Measurements from ENCODE around the gene SLC12A2. TPM values are rescaled to one million over a fixed set of nuclear protein-coding genes. Genes with fewer than 3 reads are reported as not detected.

SLC12A2 gene
- total RNA-seq, 1 donor from 2014 or later = 24.6 TPM

DNA sequence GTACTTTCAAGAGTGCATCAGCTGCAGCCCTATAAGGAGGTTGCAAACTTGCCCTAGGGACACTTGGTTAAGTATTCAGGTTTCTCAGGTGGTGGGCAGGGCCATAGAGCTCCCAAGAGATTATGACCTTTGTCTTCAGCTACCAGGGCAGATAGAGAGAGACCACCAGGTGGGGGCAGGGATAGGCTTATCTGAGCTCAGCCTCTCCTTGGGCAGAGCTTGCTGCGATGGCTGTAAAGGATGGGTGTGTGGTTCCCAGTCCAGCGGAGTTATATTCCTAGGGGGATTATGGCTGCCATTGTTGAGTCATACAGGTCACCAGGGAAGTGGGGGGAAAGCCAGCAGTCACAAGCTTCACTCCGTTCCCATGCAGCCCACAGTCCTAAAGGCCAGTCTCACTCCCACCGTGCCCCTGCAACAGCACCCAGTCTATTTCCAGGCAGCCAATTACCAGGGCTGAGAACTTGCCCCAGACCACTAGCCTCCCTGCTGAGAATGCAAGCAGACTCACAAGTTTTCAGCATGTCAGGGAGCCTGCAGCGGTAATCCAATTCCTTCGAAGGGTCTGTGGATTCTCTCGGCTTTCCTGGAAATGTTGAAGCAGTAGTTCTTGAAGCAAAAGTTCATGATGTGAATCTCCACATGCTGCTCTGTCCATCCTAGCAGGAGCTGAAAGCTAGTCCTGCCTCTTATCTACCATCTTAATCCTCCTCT lies 151.5 kb downstream of the SLC12A2 start:
- Histone ChIP-seq H3K27me3 (no peaks in the 10 kb centered on the region), H3K4me3 (no peak overlapping the region), H3K4me2 (no peak overlapping the region), H3K9me3 (ENCODE audit: low read depth) (no peaks in the 10 kb centered on the region), H3K9ac (no peak overlapping the region), H3F3A (ENCODE audit: low read depth) (no peaks in the 10 kb centered on the region), H3K4me1 (no peaks in the 10 kb centered on the region), H3K79me2 (ENCODE audit: low read depth) (no peaks in the 10 kb centered on the region), H4K20me1 (ENCODE audit: low read depth) (no peaks in the 10 kb centered on the region), H2AFZ (replicated peaks) (no peak overlapping the region), H3K36me3 (no peaks in the 10 kb centered on the region), H3K27ac (no peak overlapping the region)
- no peak for TF ChIP-seq EZH2 (IDR thresholded peaks at IDR 0.05)
- TF ChIP-seq, protein P1, sequence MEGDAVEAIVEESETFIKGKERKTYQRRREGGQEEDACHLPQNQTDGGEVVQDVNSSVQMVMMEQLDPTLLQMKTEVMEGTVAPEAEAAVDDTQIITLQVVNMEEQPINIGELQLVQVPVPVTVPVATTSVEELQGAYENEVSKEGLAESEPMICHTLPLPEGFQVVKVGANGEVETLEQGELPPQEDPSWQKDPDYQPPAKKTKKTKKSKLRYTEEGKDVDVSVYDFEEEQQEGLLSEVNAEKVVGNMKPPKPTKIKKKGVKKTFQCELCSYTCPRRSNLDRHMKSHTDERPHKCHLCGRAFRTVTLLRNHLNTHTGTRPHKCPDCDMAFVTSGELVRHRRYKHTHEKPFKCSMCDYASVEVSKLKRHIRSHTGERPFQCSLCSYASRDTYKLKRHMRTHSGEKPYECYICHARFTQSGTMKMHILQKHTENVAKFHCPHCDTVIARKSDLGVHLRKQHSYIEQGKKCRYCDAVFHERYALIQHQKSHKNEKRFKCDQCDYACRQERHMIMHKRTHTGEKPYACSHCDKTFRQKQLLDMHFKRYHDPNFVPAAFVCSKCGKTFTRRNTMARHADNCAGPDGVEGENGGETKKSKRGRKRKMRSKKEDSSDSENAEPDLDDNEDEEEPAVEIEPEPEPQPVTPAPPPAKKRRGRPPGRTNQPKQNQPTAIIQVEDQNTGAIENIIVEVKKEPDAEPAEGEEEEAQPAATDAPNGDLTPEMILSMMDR (IDR thresholded peaks at IDR 0.05) = no peak
- no peak for TF ChIP-seq EZH2phosphoT487 (IDR thresholded peaks at IDR 0.05)
- DNase-seq (ENCODE audit: low spot score) = no peak
- H3K4me3 Mint-ChIP-seq = no peak overlapping the region
- H3K36me3 Mint-ChIP-seq = no peaks in the 10 kb centered on the region
- no peaks in the 10 kb centered on the region for H3K4me1 Mint-ChIP-seq
- peaks cover under 1% of the 10 kb centered on the region for H3K27me3 Mint-ChIP-seq (ENCODE audit: insufficient read depth, low read depth)
- no peak overlapping the region for H3K27ac Mint-ChIP-seq
- peaks cover 3% of the 10 kb centered on the region for H3K9me3 Mint-ChIP-seq

DNA sequence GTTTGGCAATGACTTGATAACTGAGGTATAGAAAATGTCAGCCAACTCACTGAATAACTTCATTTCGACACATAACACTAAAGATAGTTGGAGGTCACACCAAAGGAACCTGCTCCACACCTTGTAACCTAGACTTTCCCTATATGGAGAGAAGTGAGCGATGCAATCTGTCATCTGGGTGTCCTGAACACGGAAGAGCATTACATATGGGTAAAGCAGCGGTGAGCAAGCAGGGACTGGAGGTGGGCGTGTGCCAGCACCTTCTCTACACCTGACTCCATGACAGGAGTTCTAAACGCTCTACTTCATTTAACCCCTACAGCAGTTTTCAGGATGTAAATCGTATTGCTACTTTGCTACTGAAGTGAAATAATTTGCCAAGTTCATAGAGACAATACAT lies 152.8 kb downstream of the SLC12A2 start:
- peaks cover 3% of the 10 kb centered on the region for H3K9me3 Mint-ChIP-seq

DNA sequence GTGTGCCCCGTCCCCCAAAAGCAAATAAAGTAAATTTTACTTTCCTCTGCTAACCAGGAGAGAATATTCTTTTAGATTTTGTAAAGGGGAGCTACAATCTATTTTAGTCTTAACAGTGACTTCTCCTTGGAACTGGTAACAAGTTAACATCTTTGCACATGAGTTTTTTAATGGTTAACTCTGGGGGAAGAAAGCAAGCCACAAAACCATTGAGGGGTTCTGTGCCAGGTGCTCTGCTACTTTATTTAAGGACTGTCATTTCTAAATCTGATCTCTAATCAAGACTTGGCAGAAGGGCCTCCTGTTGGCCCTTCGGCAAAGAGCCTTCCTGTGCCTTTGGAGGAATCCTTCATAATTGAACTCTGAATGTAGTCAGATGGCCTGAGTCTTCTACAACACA lies 153.4 kb downstream of the SLC12A2 start:
- Mint-ChIP-seq H3K9me3 (peaks cover under 1% of the 10 kb centered on the region), H3K27me3 (ENCODE audit: insufficient read depth, low read depth) (peaks cover 3% of the 10 kb centered on the region), H3K36me3 (no peaks in the 10 kb centered on the region), H3K4me3 (no peak overlapping the region), H3K27ac (no peak overlapping the region), H3K4me1 (no peaks in the 10 kb centered on the region)
- Histone ChIP-seq H3F3A (ENCODE audit: low read depth) (no peaks in the 10 kb centered on the region), H3K27me3 (no peaks in the 10 kb centered on the region), H3K4me3 (no peak overlapping the region), H3K27ac (no peak overlapping the region), H3K79me2 (ENCODE audit: low read depth) (no peaks in the 10 kb centered on the region), H3K4me1 (no peaks in the 10 kb centered on the region), H2AFZ (replicated peaks) (no peak overlapping the region), H3K9me3 (ENCODE audit: low read depth) (no peaks in the 10 kb centered on the region), H4K20me1 (ENCODE audit: low read depth) (no peaks in the 10 kb centered on the region), H3K9ac (no peak overlapping the region), H3K4me2 (no peak overlapping the region), H3K36me3 (no peaks in the 10 kb centered on the region)
- TF ChIP-seq EZH2phosphoT487 (IDR thresholded peaks at IDR 0.05) (no peak), EZH2 (IDR thresholded peaks at IDR 0.05) (no peak)
- TF ChIP-seq, protein P1 (IDR thresholded peaks at IDR 0.05) = no peak
- no peak for DNase-seq (ENCODE audit: low spot score)

More for the DNA sequence above, 152.8 kb downstream of the SLC12A2 start:
- Histone ChIP-seq H3K4me2 (no peak overlapping the region), H3K9ac (no peak overlapping the region), H3K4me1 (no peaks in the 10 kb centered on the region), H3K79me2 (ENCODE audit: low read depth) (no peaks in the 10 kb centered on the region), H3K27ac (no peak overlapping the region), H3K27me3 (no peaks in the 10 kb centered on the region), H4K20me1 (ENCODE audit: low read depth) (no peaks in the 10 kb centered on the region), H3K9me3 (ENCODE audit: low read depth) (no peaks in the 10 kb centered on the region), H2AFZ (replicated peaks) (no peak overlapping the region), H3K36me3 (no peaks in the 10 kb centered on the region), H3K4me3 (no peak overlapping the region), H3F3A (ENCODE audit: low read depth) (no peaks in the 10 kb centered on the region)
- Mint-ChIP-seq H3K27ac (no peak overlapping the region), H3K27me3 (ENCODE audit: insufficient read depth, low read depth) (peaks cover 3% of the 10 kb centered on the region), H3K4me3 (no peak overlapping the region), H3K4me1 (no peaks in the 10 kb centered on the region), H3K36me3 (no peaks in the 10 kb centered on the region)
- no peak for TF ChIP-seq EZH2phosphoT487 (IDR thresholded peaks at IDR 0.05)
- no peak for TF ChIP-seq EZH2 (IDR thresholded peaks at IDR 0.05)
- TF ChIP-seq, protein P1 (IDR thresholded peaks at IDR 0.05) = no peak
- no peak for DNase-seq (ENCODE audit: low spot score)

Measured in neural progenitor cell (in vitro differentiated cells).